ENCODE data around the gene L3MBTL3. TPM values are rescaled to one million over a fixed set of nuclear protein-coding genes. Genes with fewer than 3 reads are reported as not detected.

Gene L3MBTL3
- total RNA-seq, 1 experiment from 2014 or later, result 31.5 TPM

GRCh38 chr6:130150906-130151305, 132.5 kb downstream of the L3MBTL3 start:
- H3K4me3 ChIP-seq (replicated peaks in 1 of 2; ENCODE audit: low read depth in 1 of 2, low read length in 2 of 2), result no peak overlapping the region
- DNase-seq (ENCODE audit: low read depth, low spot score), result no peak
- no peak overlapping the region for H3K4me2 ChIP-seq (ENCODE audit: low read length)
- ATAC-seq, result no peak
- H3K4me1 ChIP-seq (ENCODE audit: control insufficient read depth in 1 of 2, insufficient read depth in 2 of 2, low read length in 2 of 2), result no peaks in the 10 kb centered on the region
- no peaks in the 10 kb centered on the region for H3K27me3 ChIP-seq (ENCODE audit: insufficient read depth, low read length)
- TF ChIP-seq CEBPB (IDR thresholded peaks at IDR 0.05; ENCODE audit: low read depth) (no peak), FOSL1 (IDR thresholded peaks at IDR 0.05; ENCODE audit: low read depth) (no peak), ELF1 (IDR thresholded peaks at IDR 0.05; ENCODE audit: borderline replicate concordance, low read depth) (no peak), SP1 (IDR thresholded peaks at IDR 0.05; ENCODE audit: low read depth) (no peak), JUND (IDR thresholded peaks at IDR 0.05) (no peak), EGR1 (IDR thresholded peaks at IDR 0.05; ENCODE audit: low read depth) (no peak), POLR2A (IDR thresholded peaks at IDR 0.05; ENCODE audit: borderline replicate concordance, extremely low read depth, insufficient read depth, insufficient read length) (no peak), ATF3 (IDR thresholded peaks at IDR 0.05) (no peak), YY1 (IDR thresholded peaks at IDR 0.05; ENCODE audit: extremely low read depth, insufficient replicate concordance, low read depth, low read length) (no peak), EZH2 (IDR thresholded peaks at IDR 0.05) (no peak), TCF7L2 (IDR thresholded peaks at IDR 0.05; ENCODE audit: borderline replicate concordance, extremely low read depth, insufficient read depth, insufficient read length) (no peak), SIN3A (IDR thresholded peaks at IDR 0.05; ENCODE audit: low read depth) (no peak), ZNF274 (IDR thresholded peaks at IDR 0.05; ENCODE audit: low read depth, low read length) (no peak), CBX3 (IDR thresholded peaks at IDR 0.05; ENCODE audit: low read depth) (no peak), ZFX (IDR thresholded peaks at IDR 0.05) (no peak), POLR2AphosphoS5 (IDR thresholded peaks at IDR 0.05; ENCODE audit: low read depth, low read length) (no peak), CTCF (IDR thresholded peaks at IDR 0.05 in 2 of 3, conservative IDR thresholded peaks at IDR 0.05 in 1 of 3; ENCODE audit: borderline replicate concordance in 1 of 3, insufficient read depth in 1 of 3, low read depth in 2 of 3, low read length in 2 of 3) (no peak), MAX (IDR thresholded peaks at IDR 0.05) (no peak), RAD21 (IDR thresholded peaks at IDR 0.05; ENCODE audit: low read depth) (no peak)
- TF ChIP-seq, protein P1, sequence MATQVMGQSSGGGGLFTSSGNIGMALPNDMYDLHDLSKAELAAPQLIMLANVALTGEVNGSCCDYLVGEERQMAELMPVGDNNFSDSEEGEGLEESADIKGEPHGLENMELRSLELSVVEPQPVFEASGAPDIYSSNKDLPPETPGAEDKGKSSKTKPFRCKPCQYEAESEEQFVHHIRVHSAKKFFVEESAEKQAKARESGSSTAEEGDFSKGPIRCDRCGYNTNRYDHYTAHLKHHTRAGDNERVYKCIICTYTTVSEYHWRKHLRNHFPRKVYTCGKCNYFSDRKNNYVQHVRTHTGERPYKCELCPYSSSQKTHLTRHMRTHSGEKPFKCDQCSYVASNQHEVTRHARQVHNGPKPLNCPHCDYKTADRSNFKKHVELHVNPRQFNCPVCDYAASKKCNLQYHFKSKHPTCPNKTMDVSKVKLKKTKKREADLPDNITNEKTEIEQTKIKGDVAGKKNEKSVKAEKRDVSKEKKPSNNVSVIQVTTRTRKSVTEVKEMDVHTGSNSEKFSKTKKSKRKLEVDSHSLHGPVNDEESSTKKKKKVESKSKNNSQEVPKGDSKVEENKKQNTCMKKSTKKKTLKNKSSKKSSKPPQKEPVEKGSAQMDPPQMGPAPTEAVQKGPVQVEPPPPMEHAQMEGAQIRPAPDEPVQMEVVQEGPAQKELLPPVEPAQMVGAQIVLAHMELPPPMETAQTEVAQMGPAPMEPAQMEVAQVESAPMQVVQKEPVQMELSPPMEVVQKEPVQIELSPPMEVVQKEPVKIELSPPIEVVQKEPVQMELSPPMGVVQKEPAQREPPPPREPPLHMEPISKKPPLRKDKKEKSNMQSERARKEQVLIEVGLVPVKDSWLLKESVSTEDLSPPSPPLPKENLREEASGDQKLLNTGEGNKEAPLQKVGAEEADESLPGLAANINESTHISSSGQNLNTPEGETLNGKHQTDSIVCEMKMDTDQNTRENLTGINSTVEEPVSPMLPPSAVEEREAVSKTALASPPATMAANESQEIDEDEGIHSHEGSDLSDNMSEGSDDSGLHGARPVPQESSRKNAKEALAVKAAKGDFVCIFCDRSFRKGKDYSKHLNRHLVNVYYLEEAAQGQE (IDR thresholded peaks at IDR 0.05; ENCODE audit: low read depth), result no peak
- intact Hi-C loops (cut with micrococcal nuclease), result no loop called here
- H4K20me1 ChIP-seq (ENCODE audit: insufficient read depth), result no peaks in the 10 kb centered on the region
- H3K9me3 ChIP-seq (ENCODE audit: control insufficient read depth in 1 of 2, insufficient read depth in 1 of 2, low read depth in 1 of 2, low read length in 2 of 2), result no peaks in the 10 kb centered on the region
- no peaks in the 10 kb centered on the region for H3K79me2 ChIP-seq (ENCODE audit: insufficient read depth, low read length)
- H3K9ac ChIP-seq (ENCODE audit: low read length), result no peak overlapping the region
- no peak overlapping the region for H3K27ac ChIP-seq (ENCODE audit: low read depth, low read length)
- CTCF ChIA-PET, result no interaction called here
- H3K36me3 ChIP-seq (ENCODE audit: control insufficient read depth in 1 of 2, insufficient read depth in 2 of 2, low read length in 2 of 2), result no peaks in the 10 kb centered on the region
- RAD21 ChIA-PET (ENCODE audit: low non-redundant PET in 1 of 2, low total read pairs in 2 of 2, uncharacterized antibody in 2 of 2, unreplicated experiment in 2 of 2), result no interaction called here
- H2AFZ ChIP-seq (ENCODE audit: low read depth, low read length, poor library complexity, severe bottlenecking), result no peak overlapping the region
- POLR2A ChIA-PET, result no interaction called here
- H3K9me2 ChIP-seq (ENCODE audit: insufficient read depth), result no peaks in the 10 kb centered on the region
- BruUV-seq (replicated peaks), result no TSS peak

All from HCT116 (cell line).